ENCODE data around the gene KCNMA1. TPM values are rescaled to one million over a fixed set of nuclear protein-coding genes. Genes with fewer than 3 reads are reported as not detected.

Gene KCNMA1
- total RNA-seq, 1 experiment from 2014 or later: 0.49 TPM

- CTCF ChIA-PET: interaction anchor here (0.6 to 4.3 kb wide), 11 partner anchors 36 to 477 kb away, joined by 3 to 45 read pairs (median 7); no protein-coding TSS in a partner anchor
- POLR2A ChIA-PET: no interaction called here
Measured at GRCh38 chr10:77641788-77642397, 4.3 kb upstream of the KCNMA1 start.

More at GRCh38 chr10:77641788-77642397, 4.3 kb upstream of the KCNMA1 start:
- Histone ChIP-seq H3K9me2 (ENCODE audit: insufficient read depth) (no peaks in the 10 kb centered on the region), H3K4me1 (ENCODE audit: control insufficient read depth in 1 of 2, insufficient read depth in 2 of 2, low read length in 2 of 2) (no peaks in the 10 kb centered on the region), H2AFZ (ENCODE audit: low read depth, low read length, poor library complexity, severe bottlenecking) (no peak overlapping the region), H3K36me3 (ENCODE audit: control insufficient read depth in 1 of 2, insufficient read depth in 2 of 2, low read length in 2 of 2) (no peaks in the 10 kb centered on the region), H3K4me2 (ENCODE audit: low read length) (no peak overlapping the region), H4K20me1 (ENCODE audit: insufficient read depth) (no peaks in the 10 kb centered on the region), H3K27me3 (ENCODE audit: insufficient read depth, low read length) (no peaks in the 10 kb centered on the region), H3K79me2 (ENCODE audit: insufficient read depth, low read length) (no peaks in the 10 kb centered on the region), H3K27ac (ENCODE audit: low read depth, low read length) (no peak overlapping the region), H3K9ac (ENCODE audit: low read length) (no peak overlapping the region), H3K9me3 (ENCODE audit: control insufficient read depth in 1 of 2, insufficient read depth in 1 of 2, low read depth in 1 of 2, low read length in 2 of 2) (peaks cover 0 to 5% of the 10 kb centered on the region in 2 experiments; a peak in 1 of 4 replicates), H3K4me3 (replicated peaks in 1 of 2; ENCODE audit: low read depth in 1 of 2, low read length in 2 of 2) (no peak overlapping the region)
- RAD21 ChIA-PET (ENCODE audit: low non-redundant PET in 1 of 2, low total read pairs in 2 of 2, uncharacterized antibody in 2 of 2, unreplicated experiment in 2 of 2): interaction anchor here (0.7 to 1.2 kb wide), 3 partner anchors 147 to 476 kb away, joined by 3 to 4 read pairs (median 3); no protein-coding TSS in a partner anchor
- ATAC-seq (peak; percentile 69), DNase-seq (ENCODE audit: low read depth, low spot score) (peak; percentile 64)
- TF ChIP-seq JUND (IDR thresholded peaks at IDR 0.05): no peak
- peak; percentile 99 for TF ChIP-seq RAD21 (IDR thresholded peaks at IDR 0.05; ENCODE audit: low read depth)
- peak; percentile 60 to 97 (median 89) for TF ChIP-seq CTCF (IDR thresholded peaks at IDR 0.05 in 2 of 3, conservative IDR thresholded peaks at IDR 0.05 in 1 of 3; ENCODE audit: borderline replicate concordance in 1 of 3, insufficient read depth in 1 of 3, low read depth in 2 of 3, low read length in 2 of 3)
- peak; percentile 14; the same call in 1 of the 2 replicates for TF ChIP-seq SP1 (IDR thresholded peaks at IDR 0.05; ENCODE audit: low read depth)
- no peak for TF ChIP-seq REST (IDR thresholded peaks at IDR 0.05; ENCODE audit: low read depth)
- no peak for TF ChIP-seq ATF3 (IDR thresholded peaks at IDR 0.05)
- TF ChIP-seq EGR1 (IDR thresholded peaks at IDR 0.05; ENCODE audit: low read depth): peak; percentile 27; the same call in 1 of the 2 replicates
- TF ChIP-seq ELF1 (IDR thresholded peaks at IDR 0.05; ENCODE audit: borderline replicate concordance, low read depth): no peak
- peak; percentile 30; the same call in 1 of the 2 replicates for TF ChIP-seq CEBPB (IDR thresholded peaks at IDR 0.05; ENCODE audit: low read depth)
- no TSS peak for BruUV-seq (replicated peaks)
- intact Hi-C loops (cut with micrococcal nuclease): loop anchor here (1.0 to 2.0 kb wide), 4 partner anchors 148 to 477 kb away; no protein-coding TSS in a partner anchor

Measured in HCT116 (cell line).